Measurements from ENCODE around the gene ASB6.
A peak's percentile ranks its signal among the peaks of the same experiment; 100 is the strongest.

The ASB6 gene

GRCh38 chr9:129626079-129626624 lies 15.8 kb downstream of the ASB6 start, which contains the start of gene NTMT1:
Gene NTMT1, plus strand, starts transcription at chr9:129626163. Its CDS starts 6,541 bp downstream, at chr9:129632704.
- peak; percentile 58 to 60 for DNase-seq (ENCODE audit: low read depth in 2 of 2)

DNA sequence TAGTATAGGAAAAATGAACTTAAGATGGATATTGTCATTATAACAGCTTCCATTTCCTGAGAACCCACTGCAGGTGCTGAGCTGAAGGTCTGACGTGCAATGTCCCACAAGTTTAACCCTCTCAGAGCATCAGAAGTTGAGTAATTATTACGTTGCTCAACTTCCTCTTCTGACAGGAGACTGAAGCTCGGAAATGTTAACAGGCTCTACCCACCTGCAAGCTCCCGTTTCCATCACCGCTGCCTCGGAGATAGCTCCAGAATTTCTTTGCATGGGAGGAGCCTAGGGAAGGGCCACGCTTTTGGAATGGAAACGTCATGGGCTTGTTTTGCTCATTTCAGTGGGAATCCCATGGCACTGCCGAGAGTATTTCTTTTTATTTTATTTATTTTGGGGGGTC lies 17.0 kb downstream of the ASB6 start:
- DNase-seq (ENCODE audit: low read depth in 2 of 2): no peak

- no peak for DNase-seq (ENCODE audit: low read depth in 2 of 2)
Measured at GRCh38 chr9:129624168-129624759, 17.7 kb downstream of the ASB6 start.

DNA sequence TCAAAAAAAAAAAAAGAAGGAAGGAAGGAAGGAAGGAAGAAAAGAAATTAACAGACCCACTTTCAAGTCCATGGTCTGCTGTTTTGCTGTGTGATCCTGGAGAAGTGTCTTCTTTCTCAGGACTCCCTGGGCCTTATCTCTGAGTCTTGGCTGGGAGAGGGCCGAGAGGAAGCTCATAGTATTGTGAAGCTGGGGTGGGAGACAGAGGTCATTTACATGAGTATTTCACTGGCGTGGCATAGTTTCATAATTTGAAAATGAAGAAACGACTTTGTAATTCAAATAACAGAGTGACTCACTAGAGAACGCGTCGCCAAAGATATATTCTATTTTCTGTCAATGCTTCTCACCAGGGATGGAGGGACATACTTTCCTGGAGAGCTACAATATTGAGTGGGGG lies 18.6 kb downstream of the ASB6 start:
- DNase-seq (ENCODE audit: low read depth in 2 of 2): no peak

GRCh38 chr9:129620669-129621295 lies 21.2 kb downstream of the ASB6 start, which contains the start of gene C9orf50:
Gene C9orf50, minus strand, starts transcription at chr9:129621101. Its CDS starts 527 bp downstream, at chr9:129620574.
- DNase-seq (ENCODE audit: low read depth in 2 of 2): no peak

- no peak for DNase-seq (ENCODE audit: low read depth in 2 of 2)
Measured at GRCh38 chr9:129619787-129620668, 21.9 kb downstream of the ASB6 start.

- peak; percentile 31 to 39 for DNase-seq (ENCODE audit: low read depth in 2 of 2)
Measured at GRCh38 chr9:129617167-129617566, 24.8 kb downstream of the ASB6 start.

DNA sequence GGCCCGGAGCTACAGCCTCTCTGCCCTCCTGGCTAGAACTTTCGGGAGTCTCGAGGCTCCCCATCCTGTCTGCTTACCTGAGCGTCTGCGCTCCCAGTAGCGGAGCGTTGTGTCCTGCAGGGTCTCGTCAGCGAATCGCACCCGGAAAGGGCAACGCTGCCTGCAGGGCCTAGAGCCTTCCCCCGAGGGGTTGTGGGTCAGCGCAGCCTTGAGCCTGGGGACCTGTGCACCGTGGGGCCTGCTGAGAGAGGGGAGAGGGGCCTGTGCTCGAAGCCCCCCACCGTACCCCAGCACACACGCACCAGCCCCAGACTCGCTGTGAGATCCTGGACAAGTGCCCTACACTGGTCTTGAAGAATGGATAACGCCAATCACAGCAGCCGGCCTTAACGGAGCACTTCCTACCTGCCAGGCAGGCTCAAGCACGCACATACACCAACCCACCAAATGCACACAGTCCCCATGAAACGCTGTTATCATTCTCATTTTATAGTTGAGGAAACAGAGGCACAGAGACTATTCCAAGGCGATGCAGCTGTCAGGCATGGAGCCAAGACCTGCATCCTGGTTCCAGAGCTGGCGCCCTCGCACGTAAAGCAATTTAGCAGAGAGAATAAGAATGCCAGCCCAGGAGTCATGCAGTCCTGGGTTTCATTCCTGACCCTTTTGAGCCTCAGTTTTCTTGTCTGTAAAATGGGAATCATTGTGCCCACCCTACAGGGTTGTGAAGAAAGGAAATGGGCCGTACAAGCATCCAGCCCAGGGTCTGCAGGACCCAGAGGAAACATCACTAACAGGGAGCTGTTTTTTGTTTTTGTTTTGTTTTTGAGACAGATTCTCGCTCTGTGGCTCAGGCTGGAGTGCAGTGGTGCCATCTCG lies 26.3 kb downstream of the ASB6 start:
- no peak for DNase-seq (ENCODE audit: low read depth in 2 of 2)

- no peak for DNase-seq (ENCODE audit: low read depth in 2 of 2)
Measured at GRCh38 chr9:129614932-129615331, 27.0 kb downstream of the ASB6 start.

- DNase-seq (ENCODE audit: low read depth in 2 of 2): no peak
Measured at GRCh38 chr9:129613520-129614175, 28.3 kb downstream of the ASB6 start.

GRCh38 chr9:129612815-129613519 lies 29.0 kb downstream of the ASB6 start:
- no peak for DNase-seq (ENCODE audit: low read depth in 2 of 2)

- DNase-seq (ENCODE audit: low read depth in 2 of 2): no peak
Measured at GRCh38 chr9:129612123-129612522, 29.8 kb downstream of the ASB6 start.

GRCh38 chr9:129611307-129611800 lies 30.6 kb downstream of the ASB6 start:
- DNase-seq (ENCODE audit: low read depth in 2 of 2): no peak

- DNase-seq (ENCODE audit: low read depth in 2 of 2): no peak
Measured at GRCh38 chr9:129610473-129611306, 31.3 kb downstream of the ASB6 start.

DNA sequence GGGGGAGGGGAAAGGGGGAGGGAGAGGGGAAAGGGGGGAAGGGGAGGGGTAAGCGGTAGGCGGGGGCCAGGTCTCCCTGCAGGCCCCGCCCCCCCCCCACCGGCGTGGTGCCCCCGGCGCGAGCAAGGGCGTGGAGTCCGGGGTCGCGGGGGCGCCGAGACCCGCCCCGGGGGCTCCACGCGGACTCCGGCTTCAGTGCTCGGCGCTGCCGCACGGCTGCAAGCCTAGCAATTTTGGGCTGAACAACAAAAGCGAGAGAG lies 31.8 kb downstream of the ASB6 start:
- no peak for DNase-seq (ENCODE audit: low read depth in 2 of 2)

- no peak for DNase-seq (ENCODE audit: low read depth in 2 of 2)
Measured at GRCh38 chr9:129609486-129610212, 32.3 kb downstream of the ASB6 start.

DNA sequence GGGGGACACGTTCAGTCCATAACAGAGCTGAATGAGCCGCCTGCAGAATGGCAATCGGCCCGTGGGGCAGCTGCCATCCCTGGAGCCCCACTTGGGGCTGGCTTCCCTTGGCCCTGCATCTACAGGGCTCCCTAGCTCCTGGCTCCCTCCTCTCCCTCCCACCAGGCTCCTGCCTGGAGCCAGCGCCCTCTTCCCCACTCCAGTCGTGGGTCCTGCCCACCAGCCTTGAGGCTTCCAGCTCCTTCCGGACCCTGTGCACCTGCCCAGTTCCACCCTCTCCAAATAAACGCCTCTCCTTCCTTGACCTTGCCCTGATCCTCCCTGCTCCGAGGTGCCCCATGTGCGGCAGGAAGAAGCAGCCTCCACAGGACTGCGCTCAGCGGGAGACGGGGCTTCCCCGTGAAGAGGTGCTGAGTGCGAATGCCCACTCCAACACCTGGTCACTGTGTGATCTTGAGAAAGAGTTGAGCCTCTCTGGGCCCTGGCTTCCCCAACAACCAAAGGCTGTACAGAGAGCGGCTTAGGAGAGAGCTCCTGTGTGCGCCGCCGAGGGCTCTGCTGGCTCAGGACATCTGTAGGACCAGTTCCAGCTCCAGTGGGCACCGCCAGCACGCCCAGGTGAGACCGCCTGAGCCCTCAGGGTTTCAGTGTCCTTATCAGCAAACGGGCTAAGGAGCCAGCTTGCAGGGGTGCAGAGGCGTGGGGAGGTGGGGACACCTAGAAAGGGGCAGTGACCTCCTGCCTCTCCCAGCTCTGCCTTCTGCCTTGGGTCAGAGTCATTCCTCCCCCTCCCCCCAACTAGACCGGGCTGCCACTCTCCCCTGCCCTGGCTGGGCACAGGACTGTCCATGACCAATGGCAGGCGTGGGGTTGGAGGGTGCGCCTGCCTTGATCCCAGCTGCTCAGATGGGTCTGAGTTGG lies 33.1 kb downstream of the ASB6 start:
- no peak for DNase-seq (ENCODE audit: low read depth in 2 of 2)

- no peak for DNase-seq (ENCODE audit: low read depth in 2 of 2)
Measured at GRCh38 chr9:129607027-129607387, 34.9 kb downstream of the ASB6 start.
